ENCODE results near the gene NSDHL. TPM values are rescaled to one million over a fixed set of nuclear protein-coding genes. Genes with fewer than 3 reads are reported as not detected.

The NSDHL gene
- total RNA-seq, 1 donor from 2014 or later, result 15.9 TPM

- H3K36me3 ChIP-seq, result no peaks in the 10 kb centered on the region
- Mint-ChIP-seq H3K27me3 (ENCODE audit: insufficient read depth, low read depth) (peaks cover 13% of the 10 kb centered on the region), H3K27ac (no peak overlapping the region), H3K4me3 (no peak overlapping the region), H3K36me3 (peaks cover 2% of the 10 kb centered on the region), H3K9me3 (peaks cover 24% of the 10 kb centered on the region), H3K4me1 (peaks cover 22% of the 10 kb centered on the region)
- H3K9me3 ChIP-seq (ENCODE audit: low read depth), result no peaks in the 10 kb centered on the region
- H4K20me1 ChIP-seq (ENCODE audit: low read depth), result no peaks in the 10 kb centered on the region
- DNase-seq (ENCODE audit: low spot score), result no peak
- peaks cover 9% of the 10 kb centered on the region for H3K4me1 ChIP-seq
- H3K27ac ChIP-seq, result no peak overlapping the region
- no peaks in the 10 kb centered on the region for H3K79me2 ChIP-seq (ENCODE audit: low read depth)
- no peak overlapping the region for H3K9ac ChIP-seq
- H3K27me3 ChIP-seq, result no peaks in the 10 kb centered on the region
- no peak overlapping the region for H2AFZ ChIP-seq (replicated peaks)
- no peaks in the 10 kb centered on the region for H3F3A ChIP-seq (ENCODE audit: low read depth)
- H3K4me2 ChIP-seq, result no peak overlapping the region
- no peak for TF ChIP-seq EZH2phosphoT487 (IDR thresholded peaks at IDR 0.05)
- TF ChIP-seq, protein P1, sequence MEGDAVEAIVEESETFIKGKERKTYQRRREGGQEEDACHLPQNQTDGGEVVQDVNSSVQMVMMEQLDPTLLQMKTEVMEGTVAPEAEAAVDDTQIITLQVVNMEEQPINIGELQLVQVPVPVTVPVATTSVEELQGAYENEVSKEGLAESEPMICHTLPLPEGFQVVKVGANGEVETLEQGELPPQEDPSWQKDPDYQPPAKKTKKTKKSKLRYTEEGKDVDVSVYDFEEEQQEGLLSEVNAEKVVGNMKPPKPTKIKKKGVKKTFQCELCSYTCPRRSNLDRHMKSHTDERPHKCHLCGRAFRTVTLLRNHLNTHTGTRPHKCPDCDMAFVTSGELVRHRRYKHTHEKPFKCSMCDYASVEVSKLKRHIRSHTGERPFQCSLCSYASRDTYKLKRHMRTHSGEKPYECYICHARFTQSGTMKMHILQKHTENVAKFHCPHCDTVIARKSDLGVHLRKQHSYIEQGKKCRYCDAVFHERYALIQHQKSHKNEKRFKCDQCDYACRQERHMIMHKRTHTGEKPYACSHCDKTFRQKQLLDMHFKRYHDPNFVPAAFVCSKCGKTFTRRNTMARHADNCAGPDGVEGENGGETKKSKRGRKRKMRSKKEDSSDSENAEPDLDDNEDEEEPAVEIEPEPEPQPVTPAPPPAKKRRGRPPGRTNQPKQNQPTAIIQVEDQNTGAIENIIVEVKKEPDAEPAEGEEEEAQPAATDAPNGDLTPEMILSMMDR (IDR thresholded peaks at IDR 0.05), result no peak
- no peak for TF ChIP-seq EZH2 (IDR thresholded peaks at IDR 0.05)
- H3K4me3 ChIP-seq, result no peak overlapping the region
These were observed 61.6 kb downstream of the NSDHL start for GRCh38 chrX:152892499-152892898.

- no peaks in the 10 kb centered on the region for H4K20me1 ChIP-seq (ENCODE audit: low read depth)
- H3K79me2 ChIP-seq (ENCODE audit: low read depth), result no peaks in the 10 kb centered on the region
- H3K27me3 Mint-ChIP-seq (ENCODE audit: insufficient read depth, low read depth), result peaks cover 14% of the 10 kb centered on the region
- no peak overlapping the region for H3K4me2 ChIP-seq
- H3K27ac Mint-ChIP-seq, result peak overlapping the region; percentile 91
- peaks cover 22% of the 10 kb centered on the region for H3K4me1 Mint-ChIP-seq
- H3K27ac ChIP-seq, result no peak overlapping the region
- H3K9me3 Mint-ChIP-seq, result peaks cover 24% of the 10 kb centered on the region
- H3K9ac ChIP-seq, result no peak overlapping the region
- H3F3A ChIP-seq (ENCODE audit: low read depth), result no peaks in the 10 kb centered on the region
- TF ChIP-seq EZH2 (IDR thresholded peaks at IDR 0.05), result no peak
- peak overlapping the region; percentile 42 for H2AFZ ChIP-seq (replicated peaks)
- H3K4me1 ChIP-seq, result peaks cover 9% of the 10 kb centered on the region
- H3K9me3 ChIP-seq (ENCODE audit: low read depth), result no peaks in the 10 kb centered on the region
- no peak overlapping the region for H3K4me3 Mint-ChIP-seq
- no peaks in the 10 kb centered on the region for H3K27me3 ChIP-seq
- peak; percentile 21 for DNase-seq (ENCODE audit: low spot score)
- H3K4me3 ChIP-seq, result no peak overlapping the region
- no peaks in the 10 kb centered on the region for H3K36me3 ChIP-seq
- H3K36me3 Mint-ChIP-seq, result peaks cover 2% of the 10 kb centered on the region
These were observed 62.4 kb downstream of the NSDHL start for GRCh38 chrX:152892999-152893891.

DNA sequence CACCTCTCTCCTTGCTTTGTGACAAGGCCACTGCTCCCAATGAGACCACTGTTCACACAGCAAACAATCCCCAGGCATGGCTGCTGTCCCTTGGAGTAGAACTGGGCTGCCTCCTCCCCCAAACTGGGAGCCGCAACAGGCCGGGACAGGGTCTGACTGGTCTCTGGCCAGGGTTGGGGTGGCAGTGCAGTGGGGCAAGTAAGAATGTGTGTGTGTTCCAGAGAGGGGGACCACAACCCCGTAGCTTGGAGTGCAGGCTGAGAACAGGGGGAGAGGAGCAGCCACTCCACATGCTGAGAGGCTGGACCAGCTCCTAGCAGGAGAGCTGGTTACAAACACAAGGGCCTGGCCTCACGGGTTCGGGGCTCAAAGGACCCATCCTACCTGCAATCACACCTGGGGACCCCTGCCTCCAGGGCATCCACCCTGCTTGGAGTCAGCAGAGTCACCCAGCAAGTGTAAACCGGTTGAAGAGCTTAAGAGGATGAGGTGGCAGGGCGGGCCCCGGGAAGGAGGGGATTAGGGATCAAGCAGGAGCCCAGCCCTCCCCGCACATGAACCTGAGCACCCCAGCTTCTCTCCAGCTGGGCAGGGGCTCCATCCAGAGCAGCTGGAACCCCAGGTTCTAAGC is 63.2 kb downstream of the NSDHL start:
- no peak overlapping the region for H3K27ac ChIP-seq
- H3K27ac Mint-ChIP-seq, result peak overlapping the region; percentile 91

More for the DNA sequence above, 63.2 kb downstream of the NSDHL start:
- Histone ChIP-seq H3K27me3 (no peaks in the 10 kb centered on the region), H3K9me3 (ENCODE audit: low read depth) (no peaks in the 10 kb centered on the region), H3K9ac (no peak overlapping the region), H2AFZ (replicated peaks) (no peak overlapping the region), H3K4me2 (no peak overlapping the region), H3K4me3 (no peak overlapping the region), H4K20me1 (ENCODE audit: low read depth) (no peaks in the 10 kb centered on the region), H3K79me2 (ENCODE audit: low read depth) (no peaks in the 10 kb centered on the region), H3F3A (ENCODE audit: low read depth) (no peaks in the 10 kb centered on the region), H3K4me1 (peaks cover 9% of the 10 kb centered on the region), H3K36me3 (no peaks in the 10 kb centered on the region)
- DNase-seq (ENCODE audit: low spot score), result no peak
- no peak overlapping the region for H3K4me3 Mint-ChIP-seq
- TF ChIP-seq, protein P1 (IDR thresholded peaks at IDR 0.05), result no peak
- TF ChIP-seq EZH2 (IDR thresholded peaks at IDR 0.05) (no peak), EZH2phosphoT487 (IDR thresholded peaks at IDR 0.05) (no peak)
- peaks cover 24% of the 10 kb centered on the region for H3K9me3 Mint-ChIP-seq
- H3K36me3 Mint-ChIP-seq, result peaks cover 2% of the 10 kb centered on the region
- peaks cover 14% of the 10 kb centered on the region for H3K27me3 Mint-ChIP-seq (ENCODE audit: insufficient read depth, low read depth)
- H3K4me1 Mint-ChIP-seq, result peaks cover 22% of the 10 kb centered on the region
